GM23248 (cell line): Measurements from ENCODE around the gene HOXC5.

Source experiments
- EZH2 ChIP-seq: fragments of 200-600 bp; sonication (generic); IDR thresholded peaks from 2 replicates; pipeline ENCODE4 v1.6.1; 2018; ENCODE audit warnings: antibody characterized with exemption, mild to moderate bottlenecking; ENCODE audit not compliant: insufficient read depth, poor library complexity, severe bottlenecking
- EZH2phosphoT487 ChIP-seq: fragments of 200-600 bp; sonication (generic); IDR thresholded peaks from 2 replicates; pipeline ENCODE4 v1.6.1; 2018; ENCODE audit warnings: antibody characterized with exemption, moderate library complexity, mild to moderate bottlenecking, low read depth; ENCODE audit not compliant: insufficient read depth

DNA sequence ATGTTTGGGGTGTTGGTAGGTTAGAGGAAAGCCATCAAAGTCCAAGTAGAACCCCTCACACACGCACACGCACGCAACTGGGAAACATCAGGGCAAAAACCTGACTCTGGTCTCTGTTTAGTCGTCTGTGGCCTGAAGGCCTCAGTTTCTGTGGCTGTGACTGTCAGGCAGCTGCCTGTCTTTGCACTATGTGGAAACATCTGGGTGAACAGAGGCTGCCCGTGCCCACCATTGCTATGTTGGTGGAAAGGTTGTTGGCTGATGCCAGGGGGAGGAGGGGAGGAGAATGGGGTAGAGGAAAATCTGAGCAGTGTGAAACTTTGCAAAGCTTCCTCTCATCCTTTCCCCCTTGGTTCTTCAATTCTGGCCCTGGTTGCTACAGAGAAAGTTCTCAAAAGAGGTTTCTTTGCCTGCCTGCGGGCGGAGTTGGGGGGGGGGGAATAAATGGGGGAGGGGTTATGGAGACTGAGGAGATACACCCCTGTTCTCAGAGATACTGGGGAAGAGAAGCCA, 40.4 kb upstream of the HOXC5 start:
- TF ChIP-seq EZH2 (no peak), EZH2phosphoT487 (no peak)
